HepG2 (cell line): ENCODE measurements around the gene AFDN. TPM values are rescaled to one million over a fixed set of nuclear protein-coding genes. Genes with fewer than 3 reads are reported as not detected.

Source experiments
- ATAC-seq: fragments of 200-7000 bp; cut with Tn5 transposase; 3 replicates; pipeline ENCODE4 v1.9.1; 2020; ENCODE audit warnings: mild to moderate bottlenecking, moderate library complexity
- BruUV-seq: library from RNA; stranded (reverse); fragments of 400-500 nt; replicated peaks from 2 replicates; lab custom pipeline; 2021; lab: Mats Ljungman, UMichigan
- CTCF ChIA-PET: fragments of 300-600 bp; formaldehyde crosslinking; extraction: SDS; loops from one replicate; lab custom pipeline; 2021; ENCODE audit warnings: low total read pairs, inconsistent platforms, low intra/inter-chr PET ratio; lab: Yijun Ruan, JAX
- POLR2A ChIA-PET: fragments of 350-600 bp; sonication (Branson Sonifier 250); formaldehyde crosslinking; loops from one replicate; lab custom pipeline; 2020; ENCODE audit warnings: antibody characterized with exemption, inconsistent platforms; lab: Yijun Ruan, JAX
- DNase-seq: peaks from one replicate; pipeline ENCODE4 v3.0.0-alpha.2; 2015; ENCODE audit warnings: low spot score
- FAIRE-seq: peaks from 3 replicates; lab custom pipeline; 2011; peaks lifted over from hg19 to GRCh38; lab: Jason Lieb, UNC
- H2AFZ ChIP-seq: one replicate; pipeline ENCODE4 v1.6.1; 2011; ENCODE audit warnings: low read length, inconsistent platforms
- H3K27ac ChIP-seq: fragments of 300-600 bp; 3 replicates; pipeline ENCODE4 v1.8.0; 2011; ENCODE audit warnings: mixed run types, mild to moderate bottlenecking, mixed read lengths, low read length, inconsistent platforms; ENCODE audit not compliant: insufficient read depth; ENCODE audit errors: extremely low read length
- H3K27me3 ChIP-seq, 2 experiments: fragments of 200-600 bp in 1 of 2; 2 replicates in 1 of 2; 3 replicates in 1 of 2; pipeline versions ENCODE4 v1.6.0 to v1.8.0; 2011; ENCODE audit warnings: low read length in 2 of 2, mild to moderate bottlenecking in 2 of 2, moderate library complexity in 2 of 2, inconsistent platforms in 1 of 2; ENCODE audit not compliant: insufficient read depth in 2 of 2, control insufficient read depth in 1 of 2
- H3K36me3 ChIP-seq, 2 experiments: fragments of 200-600 bp in 1 of 2; replicated peaks in 1 of 2; 2 replicates in 1 of 2; 3 replicates in 1 of 2; pipeline versions ENCODE4 v1.5.1 to v1.8.0; 2011; ENCODE audit warnings: low read length in 2 of 2, inconsistent platforms in 1 of 2; ENCODE audit not compliant: insufficient read depth in 2 of 2, control insufficient read depth in 1 of 2
- H3K4me1 ChIP-seq: 2 replicates; pipeline ENCODE4 v1.5.1; 2012; ENCODE audit warnings: low read length, inconsistent platforms; ENCODE audit not compliant: insufficient read depth
- H3K4me2 ChIP-seq: 2 replicates; pipeline ENCODE4 v1.6.0; 2011; ENCODE audit warnings: low read depth, low read length, inconsistent platforms
- H3K4me3 ChIP-seq, 3 experiments: fragments of 200-600 bp in 1 of 3; sonication (generic), shearing (Covaris generic) in 1 of 3; replicated peaks in 1 of 3; 2 replicates each; pipeline ENCODE4 v1.5.1; 2011 to 2016; ENCODE audit warnings: low read length in 3 of 3, inconsistent platforms in 2 of 3, low read depth in 2 of 3, mild to moderate bottlenecking in 2 of 3, control low read depth in 1 of 3, mixed read lengths in 1 of 3; ENCODE audit not compliant: insufficient read depth in 1 of 3
- H3K79me2 ChIP-seq: one replicate; pipeline ENCODE4 v1.6.1; 2011; ENCODE audit warnings: low read length, inconsistent platforms; ENCODE audit not compliant: insufficient read depth
- H3K9ac ChIP-seq: 2 replicates; pipeline ENCODE4 v1.6.0; 2011; ENCODE audit warnings: mild to moderate bottlenecking, low read depth, low read length, inconsistent platforms; ENCODE audit not compliant: insufficient read depth
- H3K9me3 ChIP-seq: 2 replicates; pipeline ENCODE4 v1.5.1; 2012; ENCODE audit warnings: mild to moderate bottlenecking, low read length
- H4K20me1 ChIP-seq: 2 replicates; pipeline ENCODE4 v1.6.0; 2011; ENCODE audit warnings: inconsistent platforms, mild to moderate bottlenecking, low read length, moderate library complexity; ENCODE audit not compliant: insufficient read depth
- AKAP8 ChIP-seq: sonication (generic); formaldehyde crosslinking; IDR thresholded peaks from 2 replicates; pipeline ENCODE4 v1.5.1; 2020; ENCODE audit warnings: mild to moderate bottlenecking, missing genetic modification reagents
- ATF6 ChIP-seq: sonication (generic); formaldehyde crosslinking; conservative IDR thresholded peaks from 2 replicates; pipeline ENCODE4 v1.4.0; 2020; ENCODE audit warnings: missing genetic modification reagents
- FOSL2 ChIP-seq: sonication (generic); formaldehyde crosslinking; IDR thresholded peaks from 2 replicates; pipeline ENCODE4 v1.4.0; 2020; ENCODE audit warnings: missing genetic modification reagents
- FOXM1 ChIP-seq: sonication (generic); formaldehyde crosslinking; IDR thresholded peaks from 2 replicates; pipeline ENCODE4 v1.5.0; 2020; ENCODE audit warnings: missing genetic modification reagents
- NCOA2 ChIP-seq: sonication (generic); formaldehyde crosslinking; IDR thresholded peaks from 2 replicates; pipeline ENCODE4 v1.8.0; 2022; ENCODE audit warnings: inconsistent platforms
- TCF12 ChIP-seq, 2 experiments: fragments of 450-650 bp in 1 of 2; sonication (generic) in 1 of 2; formaldehyde crosslinking in 1 of 2; IDR thresholded peaks; 2 replicates each; pipeline versions ENCODE4 v1.6.1 to v1.8.0; 2017 to 2022; ENCODE audit warnings: antibody characterized with exemption in 1 of 2, mild to moderate bottlenecking in 1 of 2, missing genetic modification reagents in 1 of 2, moderate library complexity in 1 of 2
- WIZ ChIP-seq: sonication (generic); formaldehyde crosslinking; IDR thresholded peaks from 2 replicates; pipeline ENCODE4 v1.5.1; 2020; ENCODE audit warnings: mild to moderate bottlenecking, missing genetic modification reagents
- ZBTB33 ChIP-seq: sonication (generic); formaldehyde crosslinking; IDR thresholded peaks from 2 replicates; pipeline ENCODE4 v1.4.0; 2020; ENCODE audit warnings: missing genetic modification reagents
- ZNF33B ChIP-seq: sonication (generic); formaldehyde crosslinking; IDR thresholded peaks from 2 replicates; pipeline ENCODE4 v1.5.1; 2020; ENCODE audit warnings: mild to moderate bottlenecking, missing genetic modification reagents
- ZNF644 ChIP-seq: IDR thresholded peaks from 2 replicates; pipeline ENCODE4 v1.6.1; 2016; ENCODE audit warnings: low read depth
- ZNF687 ChIP-seq: sonication (generic); formaldehyde crosslinking; IDR thresholded peaks from 2 replicates; pipeline ENCODE4 v1.5.1; 2020; ENCODE audit warnings: mild to moderate bottlenecking, missing genetic modification reagents, moderate library complexity
- WGBS: methylation state at CpG from one replicate; pipeline ENCODE4 v1.1.6; 2017; ENCODE audit warnings: low lambda C conversion rate; 5-methylcytosine and 5-hydroxymethylcytosine counted together
- in situ Hi-C: cut with HindIII; loops from 2 replicates; pipeline ENCODE4 v1.10.0; 2017; ENCODE audit warnings: low pct_unique_long_range_greater_than_20kb; ENCODE audit not compliant: extremely low pct_ligation_motif_present
- intact Hi-C: fragments of 100-400 bp; cut with micrococcal nuclease; formaldehyde crosslinking; loops from one replicate; pipeline ENCODE4 v1.10.0; 2022; ENCODE audit not compliant: unreplicated experiment
- polyA plus RNA-seq, 8 experiments: library from polyadenylated mRNA; depleted of rRNA in 3 of 8; stranded (reverse) in 7 of 8; unstranded in 1 of 8; fragments of >200 nt; fragmentation: Illumina TruSeq in 4 of 8; extraction: Trizol in 4 of 8; gene quantifications; 2 replicates each; pipeline versions ENCODE4 v1.2.1 to v1.2.3, GENCODE V29; 2011 to 2016; ENCODE audit warnings: low read depth in 4 of 8, missing spikeins in 1 of 8, mixed read lengths in 1 of 8; ENCODE audit not compliant: insufficient read depth in 1 of 8
- total RNA-seq, 5 experiments: library from RNA; depleted of rRNA; stranded (reverse); fragments of >200 nt; fragmentation: Illumina TruSeq; extraction: Trizol; gene quantifications; 2 replicates each; pipeline ENCODE4 v1.2.3, GENCODE V29; 2016; ENCODE audit warnings: low read depth in 1 of 5

Gene AFDN
- total and polyA plus RNA-seq, 2 of the 13 experiments (the other 11 are each of a cell fraction or from before 2014, with no cell fraction given), result 136 to 151 TPM

GRCh38 chr6:167928111-167928510 is 101.4 kb downstream of the AFDN start:
- no peak for TF ChIP-seq ZNF33B
- no peak for TF ChIP-seq ATF6 (CRISPR knock-in tag)
- TF ChIP-seq NCOA2 (CRISPR knock-in tag), result no peak
- TF ChIP-seq WIZ (CRISPR knock-in tag), result no peak
- TF ChIP-seq AKAP8 (CRISPR knock-in tag), result no peak
- no peak for TF ChIP-seq ZNF644 (CRISPR knock-in tag)
- no peak for TF ChIP-seq TCF12 (IDR thresholded peaks at IDR 0.05)
- TF ChIP-seq TCF12 (CRISPR knock-in tag; IDR thresholded peaks at IDR 0.05), result no peak
- TF ChIP-seq, all 625 proteins: peak for 0
- no peak for DNase-seq
- POLR2A ChIA-PET, result interaction anchor here (1.1 kb wide), 1 partner anchor 36 kb away, joined by 3 read pairs; no protein-coding TSS in a partner anchor
- no peak overlapping the region for H3K9ac ChIP-seq
- no peaks in the 10 kb centered on the region for H3K9me3 ChIP-seq
- no peaks in the 10 kb centered on the region for H4K20me1 ChIP-seq
- CTCF ChIA-PET, result no interaction called here
- no peak overlapping the region for H3K27ac ChIP-seq
- H3K36me3 ChIP-seq, result peaks cover 21 to 68% of the 10 kb centered on the region in 2 experiments
- intact Hi-C loops, result no loop called here
- no peak for FAIRE-seq
- H2AFZ ChIP-seq, result no peak overlapping the region
- no peaks in the 10 kb centered on the region for H3K27me3 ChIP-seq
- H3K4me3 ChIP-seq, result no peak overlapping the region
- in situ Hi-C loops, result no loop called here
- ATAC-seq, result no peak
- H3K4me2 ChIP-seq, result no peak overlapping the region
- WGBS, result 95% methylated on average over 3 of the region's 3 CpGs
- no TSS peak for BruUV-seq
- no peaks in the 10 kb centered on the region for H3K79me2 ChIP-seq
- H3K4me1 ChIP-seq, result peaks cover 51% of the 10 kb centered on the region

GRCh38 chr6:167930295-167930694 is 103.6 kb downstream of the AFDN start:
- Histone ChIP-seq H3K27me3 (no peaks in the 10 kb centered on the region), H2AFZ (no peak overlapping the region), H3K4me3 (no peak overlapping the region), H3K36me3 (peaks cover 16 to 66% of the 10 kb centered on the region in 2 experiments), H3K9ac (no peak overlapping the region), H3K79me2 (peaks cover 17% of the 10 kb centered on the region), H4K20me1 (no peaks in the 10 kb centered on the region), H3K4me1 (peaks cover 68% of the 10 kb centered on the region), H3K27ac (peak overlapping the region; percentile 22), H3K4me2 (no peak overlapping the region), H3K9me3 (no peaks in the 10 kb centered on the region)
- TF ChIP-seq FOXM1 (CRISPR knock-in tag), result no peak
- peak; percentile 75 for TF ChIP-seq FOSL2 (CRISPR knock-in tag)
- TF ChIP-seq ZNF687 (CRISPR knock-in tag), result 0 out of 2 replicates have a peak, but pooled peaks have one; percentile 13
- 0 out of 2 replicates have a peak, but pooled peaks have one; percentile 19 for TF ChIP-seq ZBTB33
- FAIRE-seq (no peak), ATAC-seq (peak; percentile 11; the same call in 2 of the 3 replicates), DNase-seq (peak; percentile 24)
- intact Hi-C loops, result no loop called here
- WGBS, result 96% methylated on average over 3 of the region's 3 CpGs
- no TSS peak for BruUV-seq
- in situ Hi-C loops, result no loop called here
- CTCF ChIA-PET, result no interaction called here
- POLR2A ChIA-PET, result no interaction called here
